B cell (primary cell): ENCODE results near the gene TRIM44.

Experiments
- EZH2 ChIP-seq: IDR thresholded peaks from 2 replicates; pipeline ENCODE4 v1.6.1; 2012; ENCODE audit warnings: borderline replicate concordance, low read depth, mild to moderate bottlenecking, moderate library complexity, low read length; ENCODE audit not compliant: insufficient read depth, poor library complexity, severe bottlenecking
- TF ChIP-seq, protein P1 (sequence below): fragments of 200-600 bp; IDR thresholded peaks from one replicate; pipeline ENCODE4 v1.8.0; 2022; ENCODE audit warnings: antibody characterized with exemption, mild to moderate bottlenecking

DNA sequence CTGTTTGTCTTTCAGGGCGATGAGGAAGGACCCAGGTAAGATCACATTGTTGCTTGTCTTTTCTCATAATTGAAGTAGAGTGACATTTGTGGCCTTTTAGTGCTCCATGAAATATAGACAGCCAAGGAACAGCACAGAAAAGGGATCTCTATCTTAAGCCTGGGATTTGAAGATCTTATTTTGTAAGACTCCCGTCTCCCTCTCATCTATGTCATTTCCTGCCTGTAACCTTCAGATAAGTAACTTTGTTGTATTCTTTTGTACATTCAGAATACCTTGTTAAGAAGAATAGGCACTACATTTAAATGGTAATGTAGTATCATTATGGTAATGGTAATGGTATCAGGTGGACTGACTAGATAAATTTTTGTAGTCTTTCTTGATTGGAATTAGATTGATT is 72.8 kb downstream of the TRIM44 start:
- TF ChIP-seq, protein P1, sequence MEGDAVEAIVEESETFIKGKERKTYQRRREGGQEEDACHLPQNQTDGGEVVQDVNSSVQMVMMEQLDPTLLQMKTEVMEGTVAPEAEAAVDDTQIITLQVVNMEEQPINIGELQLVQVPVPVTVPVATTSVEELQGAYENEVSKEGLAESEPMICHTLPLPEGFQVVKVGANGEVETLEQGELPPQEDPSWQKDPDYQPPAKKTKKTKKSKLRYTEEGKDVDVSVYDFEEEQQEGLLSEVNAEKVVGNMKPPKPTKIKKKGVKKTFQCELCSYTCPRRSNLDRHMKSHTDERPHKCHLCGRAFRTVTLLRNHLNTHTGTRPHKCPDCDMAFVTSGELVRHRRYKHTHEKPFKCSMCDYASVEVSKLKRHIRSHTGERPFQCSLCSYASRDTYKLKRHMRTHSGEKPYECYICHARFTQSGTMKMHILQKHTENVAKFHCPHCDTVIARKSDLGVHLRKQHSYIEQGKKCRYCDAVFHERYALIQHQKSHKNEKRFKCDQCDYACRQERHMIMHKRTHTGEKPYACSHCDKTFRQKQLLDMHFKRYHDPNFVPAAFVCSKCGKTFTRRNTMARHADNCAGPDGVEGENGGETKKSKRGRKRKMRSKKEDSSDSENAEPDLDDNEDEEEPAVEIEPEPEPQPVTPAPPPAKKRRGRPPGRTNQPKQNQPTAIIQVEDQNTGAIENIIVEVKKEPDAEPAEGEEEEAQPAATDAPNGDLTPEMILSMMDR = no peak
- TF ChIP-seq EZH2 = no peak
